Measurements from ENCODE around the gene GPS1.
A peak's percentile ranks its signal among the peaks of the same experiment; 100 is the strongest.

GPS1 gene

GRCh38 chr17:82051776-82052637 is at the start of gene GPS1, which contains the start of gene RFNG:
TSS of gene GPS1 (plus strand) at chr17:82051898. CDS start at chr17:82051932, 34 bp downstream.
TSS of gene RFNG (minus strand) at chr17:82051811. CDS start at chr17:82051766, 45 bp downstream.
- DNase-seq: peak; percentile 80

- DNase-seq: no peak
These were observed 48.0 kb upstream of the GPS1 start for GRCh38 chr17:82003411-82004381.

- no peak for DNase-seq
These were observed 46.9 kb upstream of the GPS1 start for GRCh38 chr17:82004517-82005455.

GRCh38 chr17:82005701-82006348 is 45.9 kb upstream of the GPS1 start:
- DNase-seq: no peak

DNA sequence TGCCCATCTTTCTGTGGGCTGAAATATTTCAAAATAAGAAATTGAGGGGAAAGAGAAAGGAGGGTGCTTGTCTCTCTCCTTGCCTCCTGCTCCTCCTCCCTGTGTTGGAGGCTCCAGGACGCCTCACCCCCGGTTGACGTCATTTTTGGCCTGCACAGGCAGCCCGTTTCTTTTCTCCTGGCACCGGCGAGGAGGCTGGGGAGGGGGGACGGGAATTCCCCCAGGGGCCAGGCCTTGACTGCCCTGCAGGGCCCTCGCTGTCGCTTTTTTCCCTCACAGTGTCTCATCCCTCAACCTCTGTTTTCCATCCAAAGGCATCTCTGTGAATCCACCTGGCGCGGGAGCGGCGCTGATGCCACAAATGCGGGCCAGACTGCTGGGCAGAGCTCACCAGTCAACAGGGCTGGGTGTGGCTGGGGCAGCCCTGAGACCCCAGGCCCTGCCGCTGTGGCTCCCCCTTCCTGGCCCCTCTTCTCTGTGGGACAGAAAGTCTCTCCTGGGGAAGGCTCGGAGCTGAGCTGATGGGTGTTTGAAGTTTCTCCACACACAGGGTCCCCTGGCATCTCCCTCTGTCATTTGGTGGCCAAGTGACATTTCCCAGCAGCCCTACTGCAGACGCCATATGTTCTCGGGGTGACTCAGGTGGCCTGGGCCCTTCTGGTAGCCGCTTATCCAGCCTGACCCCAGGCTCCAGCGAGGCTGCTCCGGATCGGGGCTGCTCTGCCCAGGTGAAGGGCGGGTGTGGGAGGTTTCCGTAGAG is 45.0 kb upstream of the GPS1 start:
- DNase-seq: no peak

- no peak for DNase-seq
These were observed 44.5 kb upstream of the GPS1 start for GRCh38 chr17:82007228-82007494.

DNA sequence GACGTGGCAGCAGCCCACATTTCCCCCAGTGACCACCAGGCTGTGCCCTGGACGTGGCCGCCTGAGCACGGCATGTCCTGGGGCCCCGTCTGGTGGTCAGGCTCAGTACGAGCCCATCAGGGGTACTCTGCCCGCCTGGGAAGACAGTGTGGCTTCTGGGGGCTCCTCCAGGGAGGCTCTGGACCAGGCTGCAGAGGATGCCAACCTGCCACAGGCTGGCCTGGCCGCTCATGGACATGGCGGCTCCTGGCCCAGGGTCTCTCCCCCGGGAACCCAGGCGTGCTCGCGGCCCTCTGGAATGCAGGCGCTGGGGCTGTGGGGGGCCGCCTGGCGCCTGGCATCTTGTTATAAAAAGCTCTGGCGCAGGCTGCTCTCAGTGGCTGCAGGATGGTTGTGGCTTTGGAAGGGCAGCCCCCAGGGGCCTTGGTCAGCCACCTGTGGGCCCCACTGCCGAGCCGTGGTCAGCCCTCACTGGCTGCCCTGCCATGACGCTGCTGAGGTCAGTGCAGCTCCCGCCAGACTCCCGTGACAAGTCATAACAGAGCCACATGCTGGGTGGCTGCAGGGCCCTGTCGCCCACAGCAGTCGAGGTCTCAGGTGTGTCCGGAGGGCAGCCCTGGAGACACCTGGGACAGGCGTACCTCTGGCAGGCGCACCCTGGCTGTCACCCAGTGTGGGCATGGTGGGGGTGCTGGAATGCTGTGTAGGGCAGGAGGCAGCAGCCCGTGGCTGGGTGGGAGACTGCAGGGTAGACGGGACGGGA is 44.0 kb upstream of the GPS1 start:
- no peak for DNase-seq

DNA sequence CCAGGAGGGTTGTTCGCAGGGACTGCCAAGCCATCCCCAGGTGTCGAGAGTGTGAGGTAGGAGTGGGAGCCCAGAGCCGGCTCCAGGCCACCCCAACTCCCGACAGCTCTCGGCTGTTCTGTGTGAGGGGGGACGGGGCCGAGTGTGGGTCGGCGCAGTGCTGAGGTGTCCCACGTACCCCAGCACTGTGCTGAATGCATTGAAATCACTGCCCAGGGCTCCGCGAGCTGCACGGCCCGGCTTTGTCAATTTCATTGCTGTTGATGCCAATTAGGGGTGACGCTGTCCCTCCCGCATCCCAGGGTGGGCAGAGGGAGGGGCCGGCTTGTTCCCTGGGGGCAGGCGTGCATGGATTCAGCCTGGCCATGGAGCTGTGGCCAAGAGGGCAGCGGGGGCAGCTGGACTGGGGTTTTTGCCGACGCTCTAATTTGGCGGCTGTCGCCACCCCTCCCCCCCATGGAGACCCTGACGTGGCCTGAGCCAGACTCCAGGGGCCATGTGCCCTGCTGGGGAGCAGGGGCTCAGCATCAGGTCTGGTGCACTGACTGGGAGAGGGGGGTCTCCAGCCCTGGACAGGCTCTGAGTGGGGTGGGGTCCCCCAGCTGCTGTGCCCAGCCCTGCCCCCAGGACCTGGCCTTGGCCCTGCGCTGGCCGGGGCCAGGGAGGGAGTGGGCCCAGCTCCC is 43.3 kb upstream of the GPS1 start:
- DNase-seq: no peak

- no peak for DNase-seq
These were observed 42.7 kb upstream of the GPS1 start for GRCh38 chr17:82008941-82009405.

GRCh38 chr17:82009413-82009812 is 42.3 kb upstream of the GPS1 start:
- no peak for DNase-seq

- DNase-seq: no peak
These were observed 40.8 kb upstream of the GPS1 start for GRCh38 chr17:82010575-82011525.

GRCh38 chr17:82011617-82012187 is 40.0 kb upstream of the GPS1 start:
- DNase-seq: no peak

GRCh38 chr17:82012261-82012639 is 39.4 kb upstream of the GPS1 start:
- no peak for DNase-seq

- DNase-seq: no peak
These were observed 38.9 kb upstream of the GPS1 start for GRCh38 chr17:82012640-82013295.

- no peak for DNase-seq
These were observed 38.4 kb upstream of the GPS1 start for GRCh38 chr17:82013341-82013740.

DNA sequence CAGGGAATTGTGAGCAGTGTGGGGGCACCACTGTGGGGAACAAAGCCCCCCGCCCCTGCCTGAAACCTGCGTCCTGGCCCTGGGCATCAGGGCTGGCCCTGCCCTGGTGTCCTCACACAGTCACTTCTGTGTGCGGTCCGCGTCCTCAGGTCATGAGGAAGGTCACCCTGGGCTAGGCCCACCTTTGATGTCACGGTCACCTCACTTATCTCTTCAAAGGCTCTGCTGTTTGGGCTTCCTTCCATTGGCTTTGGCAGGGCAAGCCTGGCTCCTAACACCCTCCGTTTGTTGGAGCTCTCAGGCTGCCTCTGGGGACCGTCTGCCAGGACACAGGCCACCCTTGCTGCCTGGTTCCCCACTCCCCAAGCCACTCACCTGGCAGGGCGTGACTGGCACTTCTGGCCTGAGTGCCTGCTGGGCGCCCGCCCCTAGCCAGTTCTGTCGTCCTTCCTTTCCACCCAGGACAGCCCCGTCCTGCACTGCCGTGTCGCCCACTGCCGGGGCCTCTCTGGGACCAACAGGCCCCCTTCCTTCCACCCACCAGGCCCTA is 37.9 kb upstream of the GPS1 start:
- no peak for DNase-seq

DNA sequence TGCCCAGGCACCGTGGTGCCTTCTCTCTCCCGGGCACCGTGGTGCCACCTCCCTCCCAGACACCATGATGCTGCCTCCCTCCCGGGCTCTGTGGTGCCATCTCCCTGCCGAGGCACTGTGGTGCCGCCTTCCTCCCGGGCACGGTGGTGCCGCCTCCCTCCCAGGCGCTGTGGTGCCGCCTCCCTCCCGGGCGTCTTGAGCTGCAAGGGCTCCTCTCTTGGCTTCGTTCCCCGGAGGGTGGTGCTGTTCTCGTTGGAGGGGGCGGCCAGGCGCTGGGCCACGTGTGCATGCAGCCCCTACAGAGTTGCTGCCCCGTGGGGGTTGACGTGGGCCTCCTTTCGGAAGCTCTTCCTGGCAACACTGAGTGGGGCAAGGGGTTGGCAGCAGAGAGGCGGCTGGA is 37.3 kb upstream of the GPS1 start:
- no peak for DNase-seq

DNA sequence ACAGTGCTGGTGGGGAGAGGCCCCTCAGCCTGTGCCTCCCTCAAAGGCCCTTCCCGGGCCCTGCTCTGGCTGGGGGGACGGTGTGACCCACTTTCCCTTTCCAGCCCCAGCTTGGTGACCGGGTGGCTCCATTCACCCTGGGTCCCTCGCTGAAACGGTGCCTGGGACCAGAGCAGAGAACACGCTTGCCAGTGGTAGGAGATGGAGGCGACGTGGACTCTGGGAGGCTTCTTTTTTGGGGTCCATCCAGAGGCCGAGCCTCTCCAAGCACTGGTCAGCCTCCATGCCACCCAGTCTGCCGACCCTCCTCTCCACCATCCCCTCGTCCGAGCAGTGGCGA is 36.8 kb upstream of the GPS1 start:
- DNase-seq: no peak

All from activated CD4-positive, alpha-beta T cell treated with anti-CD3 and anti-CD28 coated beads, Interleukin-2, amount 50 U/mL, for 1 hour (primary cell).